ENCODE results near the gene CLIC1. TPM values are rescaled to one million over a fixed set of nuclear protein-coding genes. Genes with fewer than 3 reads are reported as not detected.

CLIC1 gene
- total and polyA plus RNA-seq, 12 donors, result 51.1 to 400 (median 87.9) TPM

- 53 to 57% methylated on average over 4 to 5 of the region's 5 CpGs for WGBS, 2 donors
- DNase-seq, result no peak
- intact Hi-C loops (cut with DNase I), result no loop called here
These were observed 22.2 kb downstream of the CLIC1 start for GRCh38 chr6:31713991-31714684.

GRCh38 chr6:31713465-31713864 is 22.9 kb downstream of the CLIC1 start:
- no peak for TF ChIP-seq CTCF (IDR thresholded peaks at IDR 0.05)
- Histone ChIP-seq H3K4me1 (peaks cover 0 to 10% (median 0%) of the 10 kb centered on the region in 9 donors), H3K27me3 (peaks cover 0 to 5% (median 0%) of the 10 kb centered on the region in 7 donors), H3K27ac (no peak overlapping the region), H3K9me3 (no peaks in the 10 kb centered on the region), H3K36me3 (no peaks in the 10 kb centered on the region), H3K4me3 (no peak overlapping the region)
- intact Hi-C loops (cut with DNase I), result no loop called here
- DNase-seq (no peak), ATAC-seq (no peak)
- 68 to 72% methylated on average over 4 of the region's 4 CpGs for WGBS, 2 donors

More at GRCh38 chr6:31713991-31714684, 22.2 kb downstream of the CLIC1 start:
- Histone ChIP-seq H3K27ac (no peak overlapping the region), H3K4me1 (peaks cover 0 to 10% (median 0%) of the 10 kb centered on the region in 9 donors), H3K36me3 (no peaks in the 10 kb centered on the region), H3K4me3 (no peak overlapping the region), H3K27me3 (peaks cover 0 to 5% (median 0%) of the 10 kb centered on the region in 7 donors), H3K9me3 (no peaks in the 10 kb centered on the region)
- no peak for TF ChIP-seq CTCF (IDR thresholded peaks at IDR 0.05)
- no peak for ATAC-seq

GRCh38 chr6:31712296-31712695 is 24.0 kb downstream of the CLIC1 start:
- peaks cover 0 to 10% (median 0%) of the 10 kb centered on the region in 9 donors for H3K4me1 ChIP-seq
- H3K27me3 ChIP-seq, result peaks cover 0 to 5% (median 0%) of the 10 kb centered on the region in 7 donors
- 81 to 84% methylated on average over 8 of the region's 8 CpGs for WGBS, 2 donors
- no peaks in the 10 kb centered on the region for H3K36me3 ChIP-seq
- intact Hi-C loops (cut with DNase I), result no loop called here
- DNase-seq, result peak; percentile 15 to 29
- TF ChIP-seq CTCF (IDR thresholded peaks at IDR 0.05), result peak in 7 of 9 donors; percentile 17 to 39 (median 24)
- peak in 7 of 8 donors; percentile 48 to 75 (median 65) for ATAC-seq
- no peak overlapping the region for H3K4me3 ChIP-seq
- H3K9me3 ChIP-seq, result no peaks in the 10 kb centered on the region
- no peak overlapping the region for H3K27ac ChIP-seq

- DNase-seq (no peak), ATAC-seq (peak in 1 of 8 donors; percentile 9)
- WGBS, 2 donors, result 52 to 56% methylated on average over 8 of the region's 8 CpGs
- H3K4me3 ChIP-seq, result no peak overlapping the region
- H3K27ac ChIP-seq, result no peak overlapping the region
- no peaks in the 10 kb centered on the region for H3K36me3 ChIP-seq
- H3K27me3 ChIP-seq, result peaks cover 0 to 5% (median 0%) of the 10 kb centered on the region in 7 donors
- intact Hi-C loops (cut with DNase I), result no loop called here
- TF ChIP-seq CTCF (IDR thresholded peaks at IDR 0.05), result no peak
- peaks cover 0 to 10% (median 0%) of the 10 kb centered on the region in 9 donors for H3K4me1 ChIP-seq
- no peaks in the 10 kb centered on the region for H3K9me3 ChIP-seq
These were observed 25.1 kb downstream of the CLIC1 start for GRCh38 chr6:31711233-31711632.

Measured in heart right ventricle (tissue), 16 donors.